Brain microvascular endothelial cell (primary cell): Measurements from ENCODE around the gene TIMMDC1.

Experiments used
- DNase-seq: peaks from one replicate; pipeline ENCODE4 v3.0.0-alpha.2; 2020
- H3K27ac ChIP-seq: fragments of 250-450 bp; sonication (Bioruptor Pico); 2 replicates; pipeline ENCODE4 v1.5.1; 2020; ENCODE audit warnings: mild to moderate bottlenecking, moderate library complexity
- H3K27me3 ChIP-seq: fragments of 250-450 bp; sonication (Bioruptor Pico); replicated peaks from 2 replicates; pipeline ENCODE4 v1.5.1; 2020; ENCODE audit warnings: mild to moderate bottlenecking
- H3K36me3 ChIP-seq: fragments of 250-450 bp; sonication (Bioruptor Pico); replicated peaks from 2 replicates; pipeline ENCODE4 v1.5.1; 2020; ENCODE audit warnings: mild to moderate bottlenecking
- H3K4me3 ChIP-seq: 2 replicates; pipeline ENCODE4 v1.5.1; 2011; ENCODE audit warnings: low read depth, mild to moderate bottlenecking, control low read depth, low read length, moderate library complexity
- CTCF ChIP-seq: IDR thresholded peaks from 2 replicates; pipeline ENCODE4 v1.5.1; 2011; ENCODE audit warnings: low read depth, mild to moderate bottlenecking, moderate library complexity, low read length, control low read depth, inconsistent platforms; ENCODE audit errors: missing control alignments
- in situ Hi-C: cut with HindIII; loops from 2 replicates; pipeline ENCODE4 v1.10.0; 2017; ENCODE audit warnings: low sequenced_read_pairs, low pct_ligation_motif_present

Gene TIMMDC1

GRCh38 chr3:119498186-119499011 is at the start of gene TIMMDC1:
TSS of gene TIMMDC1 (plus strand) at chr3:119498547. CDS start at chr3:119498734, 187 bp downstream.
- Histone ChIP-seq H3K27ac (peak within 1 kb of the TSS; percentile 74), H3K27me3 (no peaks in the 10 kb centered on the region), H3K4me3 (peak within 1 kb of the TSS; percentile 88), H3K36me3 (no peaks in the 10 kb centered on the region)
- no peak for TF ChIP-seq CTCF
- peak; percentile 97 for DNase-seq
- in situ Hi-C loops = no loop called here

- H3K27me3 ChIP-seq = no peaks in the 10 kb centered on the region
- H3K36me3 ChIP-seq = peaks cover 78% of the 10 kb centered on the region
- no peak overlapping the region for H3K4me3 ChIP-seq
- no peak overlapping the region for H3K27ac ChIP-seq
- DNase-seq = no peak
- TF ChIP-seq CTCF = no peak
- in situ Hi-C loops = no loop called here
Measured at GRCh38 chr3:119453822-119454221, 44.5 kb upstream of the TIMMDC1 start.

GRCh38 chr3:119456469-119456868 is 41.9 kb upstream of the TIMMDC1 start:
- no peak for DNase-seq
- Histone ChIP-seq H3K4me3 (no peak overlapping the region), H3K27ac (no peak overlapping the region), H3K36me3 (peaks cover 81% of the 10 kb centered on the region), H3K27me3 (no peaks in the 10 kb centered on the region)
- no peak for TF ChIP-seq CTCF
- in situ Hi-C loops = no loop called here

- no peak for TF ChIP-seq CTCF
- H3K36me3 ChIP-seq = peaks cover 81% of the 10 kb centered on the region
- no peaks in the 10 kb centered on the region for H3K27me3 ChIP-seq
- in situ Hi-C loops = no loop called here
- H3K27ac ChIP-seq = no peak overlapping the region
- no peak for DNase-seq
- no peak overlapping the region for H3K4me3 ChIP-seq
Measured at GRCh38 chr3:119457246-119457645, 41.1 kb upstream of the TIMMDC1 start.

- TF ChIP-seq CTCF = peak; percentile 14
- H3K27ac ChIP-seq = peak within 1 kb of the TSS; percentile 95
- in situ Hi-C loops = no loop called here
- peak; percentile 98 for DNase-seq
- H3K27me3 ChIP-seq = no peaks in the 10 kb centered on the region
- H3K4me3 ChIP-seq = peak within 1 kb of the TSS; percentile 97
- H3K36me3 ChIP-seq = peaks cover 25% of the 10 kb centered on the region
Measured at GRCh38 chr3:119463171-119464169, 34.9 kb upstream of the TIMMDC1 start, which contains the start of gene TMEM39A. TSS of gene TMEM39A (minus strand) at chr3:119463615. CDS start at chr3:119462074, 1,541 bp downstream.
